H1 (cell line): ENCODE data around the gene RAB31. TPM values are rescaled to one million over a fixed set of nuclear protein-coding genes. Genes with fewer than 3 reads are reported as not detected.
A peak's percentile ranks its signal among the peaks of the same experiment; 100 is the strongest.

ENCODE experiments used
- CTCF ChIA-PET: fragments of 300-600 bp; sonication (Branson Sonifier 250); formaldehyde crosslinking; loops from one replicate; lab custom pipeline; 2021; ENCODE audit not compliant: partially characterized antibody; lab: Charles Lee
- POLR2A ChIA-PET: fragments of 300-600 bp; sonication (Branson Sonifier 250); formaldehyde crosslinking; loops from one replicate; lab custom pipeline; 2021; ENCODE audit warnings: inconsistent platforms; ENCODE audit not compliant: partially characterized antibody; lab: Charles Lee
- DNase-seq, 2 experiments: peaks; one replicate each; pipeline versions ENCODE4 v3.0.0 to v3.0.0-alpha.2; 2010 to 2022; ENCODE audit warnings: low spot score in 2 of 2, low read depth in 1 of 2, mixed read lengths in 1 of 2
- FAIRE-seq: peaks from 2 replicates; lab custom pipeline; 2011; peaks lifted over from hg19 to GRCh38; lab: Jason Lieb, UNC
- H2AFZ ChIP-seq: 2 replicates; pipeline ENCODE4 v1.8.1; 2012; ENCODE audit warnings: low read length, inconsistent platforms
- H2AK5ac ChIP-seq: 2 replicates; pipeline ENCODE4 v1.6.1; 2013; ENCODE audit warnings: low read depth, low read length
- H2BK120ac ChIP-seq: replicated peaks from 2 replicates; pipeline ENCODE3; 2013; ENCODE audit warnings: low read depth, low read length, inconsistent platforms
- H2BK12ac ChIP-seq: 2 replicates; pipeline ENCODE4 v1.6.1; 2013; ENCODE audit warnings: low read depth, low read length
- H2BK15ac ChIP-seq: 2 replicates; pipeline ENCODE4 v1.6.1; 2013; ENCODE audit warnings: low read length
- H2BK20ac ChIP-seq: 2 replicates; pipeline ENCODE4 v1.6.1; 2013; ENCODE audit warnings: low read length
- H2BK5ac ChIP-seq: 2 replicates; pipeline ENCODE4 v1.6.1; 2013; ENCODE audit warnings: low read depth, low read length
- H3K14ac ChIP-seq: 2 replicates; pipeline ENCODE4 v1.6.1; 2013; ENCODE audit warnings: inconsistent platforms; ENCODE audit not compliant: insufficient read length
- H3K18ac ChIP-seq: 2 replicates; pipeline ENCODE4 v1.6.1; 2013; ENCODE audit warnings: low read length; ENCODE audit errors: extremely low read depth
- H3K23ac ChIP-seq: 2 replicates; pipeline ENCODE4 v1.6.1; 2013; ENCODE audit warnings: inconsistent platforms; ENCODE audit not compliant: insufficient read length
- H3K23me2 ChIP-seq: 2 replicates; pipeline ENCODE4 v1.6.1; 2013; ENCODE audit warnings: low read depth, low read length
- H3K27ac ChIP-seq: 2 replicates; pipeline ENCODE4 v1.6.1; 2011; ENCODE audit warnings: low read depth, low read length, inconsistent platforms
- H3K27me3 ChIP-seq, 4 experiments: replicated peaks in 1 of 4; 1 replicate in 1 of 4; 2 replicates in 3 of 4; pipeline versions ENCODE4 v1.6.1 to v1.8.1; 2011 to 2013; ENCODE audit warnings: low read length in 3 of 4, mild to moderate bottlenecking in 3 of 4, inconsistent platforms in 2 of 4, mixed read lengths in 2 of 4, moderate library complexity in 1 of 4; ENCODE audit not compliant: control insufficient read depth in 3 of 4, insufficient read depth in 3 of 4; ENCODE audit errors: extremely low read depth in 1 of 4
- H3K36me3 ChIP-seq, 4 experiments: 2 replicates each; pipeline versions ENCODE4 v1.6.1 to v1.8.1; 2011 to 2013; ENCODE audit warnings: mild to moderate bottlenecking in 4 of 4, low read length in 3 of 4, moderate library complexity in 2 of 4, control low read depth in 1 of 4, inconsistent platforms in 1 of 4; ENCODE audit not compliant: insufficient read depth in 4 of 4, control insufficient read depth in 2 of 4
- H3K4ac ChIP-seq: replicated peaks from 2 replicates; pipeline ENCODE3; 2013; ENCODE audit warnings: low read length, low read depth, mixed read lengths, inconsistent platforms; ENCODE audit not compliant: insufficient read length
- H3K4me1 ChIP-seq, 4 experiments: replicated peaks in 1 of 4; 1 replicate in 1 of 4; 2 replicates in 3 of 4; pipeline versions ENCODE4 v1.6.1 to v1.8.1; 2011 to 2013; ENCODE audit warnings: low read length in 3 of 4, inconsistent platforms in 2 of 4, mixed read lengths in 1 of 4; ENCODE audit not compliant: insufficient read depth in 4 of 4, control insufficient read depth in 3 of 4
- H3K4me2 ChIP-seq, 2 experiments: 2 replicates each; pipeline versions ENCODE4 v1.6.1 to v1.8.1; 2011 to 2013; ENCODE audit warnings: low read depth in 2 of 2, low read length in 2 of 2, control low read depth in 1 of 2, inconsistent platforms in 1 of 2, mild to moderate bottlenecking in 1 of 2; ENCODE audit not compliant: insufficient read depth in 1 of 2
- H3K4me3 ChIP-seq, 4 experiments: fragments of 200-600, 300-600 bp in 1 of 4; sonication (generic), shearing (Covaris generic), sonication (Bioruptor Twin) in 1 of 4; 2 replicates each; pipeline versions ENCODE4 v1.5.1 to v1.8.1; 2011 to 2016; ENCODE audit warnings: low read length in 4 of 4, low read depth in 3 of 4, control low read depth in 2 of 4, inconsistent platforms in 2 of 4, mild to moderate bottlenecking in 2 of 4, mixed read lengths in 1 of 4, moderate library complexity in 1 of 4; ENCODE audit not compliant: insufficient read depth in 2 of 4; ENCODE audit errors: extremely low read depth in 1 of 4
- H3K56ac ChIP-seq: replicated peaks from 2 replicates; pipeline ENCODE3; 2013; ENCODE audit warnings: low read depth, mild to moderate bottlenecking, mixed read lengths, low read length, inconsistent platforms; ENCODE audit not compliant: insufficient read length
- H3K79me1 ChIP-seq: 2 replicates; pipeline ENCODE4 v1.6.1; 2013; ENCODE audit warnings: low read depth, low read length, control low read depth
- H3K79me2 ChIP-seq, 2 experiments: 2 replicates each; pipeline versions ENCODE4 v1.6.1 to v1.8.1; 2012 to 2013; ENCODE audit warnings: low read length in 2 of 2, mild to moderate bottlenecking in 2 of 2, inconsistent platforms in 1 of 2; ENCODE audit not compliant: insufficient read depth in 2 of 2, control insufficient read depth in 1 of 2
- H3K9ac ChIP-seq, 4 experiments: replicated peaks in 1 of 4; 1 replicate in 1 of 4; 2 replicates in 3 of 4; pipeline versions ENCODE4 v1.6.1 to v1.8.1; 2011 to 2013; ENCODE audit warnings: low read depth in 3 of 4, low read length in 3 of 4, control low read depth in 2 of 4, mild to moderate bottlenecking in 2 of 4, moderate library complexity in 2 of 4, inconsistent platforms in 1 of 4; ENCODE audit errors: extremely low read depth in 1 of 4
- H3K9me3 ChIP-seq, 2 experiments: 2 replicates each; pipeline versions ENCODE4 v1.6.1 to v1.8.1; 2012 to 2013; ENCODE audit warnings: mild to moderate bottlenecking in 2 of 2, moderate library complexity in 2 of 2, control low read depth in 1 of 2, inconsistent platforms in 1 of 2, low read depth in 1 of 2, low read length in 1 of 2, mixed read lengths in 1 of 2; ENCODE audit not compliant: insufficient read depth in 2 of 2
- H4K20me1 ChIP-seq, 2 experiments: replicated peaks in 1 of 2; 2 replicates each; pipeline versions ENCODE3 to v1.8.1; 2011 to 2013; ENCODE audit warnings: inconsistent platforms in 2 of 2, low read length in 2 of 2, mild to moderate bottlenecking in 1 of 2; ENCODE audit not compliant: insufficient read depth in 2 of 2, control insufficient read depth in 1 of 2
- H4K5ac ChIP-seq: 2 replicates; pipeline ENCODE4 v1.6.1; 2013; ENCODE audit warnings: low read length, low read depth, mixed read lengths, inconsistent platforms; ENCODE audit not compliant: insufficient read length
- H4K8ac ChIP-seq: 2 replicates; pipeline ENCODE4 v1.8.0; 2013; ENCODE audit warnings: mild to moderate bottlenecking, moderate library complexity, low read length, inconsistent platforms; ENCODE audit not compliant: insufficient read depth; ENCODE audit errors: extremely low read depth
- H4K91ac ChIP-seq: replicated peaks from 2 replicates; pipeline ENCODE3; 2013; ENCODE audit warnings: low read length, mixed read lengths, inconsistent platforms; ENCODE audit not compliant: insufficient read length
- ASH2L ChIP-seq: fragments of 200-600, 300-600 bp; sonication (generic); IDR thresholded peaks from one replicate; pipeline ENCODE4 v1.7.1; 2017; ENCODE audit warnings: low read length
- CBX5 ChIP-seq: fragments of 300-800, 300-1000 bp; sonication (generic); IDR thresholded peaks from 2 replicates; pipeline ENCODE4 v1.7.1; 2016; ENCODE audit warnings: antibody characterized with exemption, low read length, low read depth
- CHD2 ChIP-seq: IDR thresholded peaks from 2 replicates; pipeline ENCODE4 v1.6.1; 2012; ENCODE audit warnings: low read length, improper control_type of control experiment
- JUND ChIP-seq: IDR thresholded peaks from 2 replicates; pipeline ENCODE4 v1.6.1; 2011; ENCODE audit warnings: mild to moderate bottlenecking, improper control_type of control experiment, low read length
- POLR2A ChIP-seq, 2 experiments: IDR thresholded peaks; 1 replicate in 1 of 2; 2 replicates in 1 of 2; pipeline ENCODE4 v1.6.1; 2011; ENCODE audit warnings: low read depth in 2 of 2, low read length in 2 of 2, mild to moderate bottlenecking in 2 of 2; ENCODE audit errors: control extremely low read depth in 1 of 2
- RBBP5 ChIP-seq: IDR thresholded peaks from 2 replicates; pipeline ENCODE4 v1.7.1; 2012; ENCODE audit warnings: low read depth, mild to moderate bottlenecking, inconsistent platforms, low read length, moderate library complexity, borderline replicate concordance
- RFX5 ChIP-seq: IDR thresholded peaks from 2 replicates; pipeline ENCODE4 v1.6.1; 2011; ENCODE audit warnings: low read depth, low read length, improper control_type of control experiment, borderline replicate concordance
- SRF ChIP-seq: IDR thresholded peaks from 2 replicates; pipeline ENCODE4 v1.6.1; 2011; ENCODE audit warnings: mild to moderate bottlenecking, low read depth, low read length, moderate library complexity
- TAF1 ChIP-seq: IDR thresholded peaks from 2 replicates; pipeline ENCODE4 v1.6.1; 2011; ENCODE audit warnings: mild to moderate bottlenecking, low read depth, low read length
- TAF7 ChIP-seq: optimal IDR thresholded peaks from 2 replicates; pipeline ENCODE3; 2011; ENCODE audit warnings: low read depth, mild to moderate bottlenecking, inconsistent platforms, low read length, moderate library complexity, borderline replicate concordance
- TCF12 ChIP-seq: IDR thresholded peaks from 2 replicates; pipeline ENCODE4 v1.6.1; 2011; ENCODE audit warnings: low read depth, mild to moderate bottlenecking, low read length
- WGBS, 2 experiments: shearing (Covaris generic) in 1 of 2; methylation state at CpG; one replicate each; pipeline versions ENCODE4 v1.1.6 to v1.1.7; 2013 to 2015; ENCODE audit warnings: low lambda C conversion rate in 2 of 2, mixed read lengths in 2 of 2, inconsistent platforms in 1 of 2, low coverage in 1 of 2, missing lambda C conversion rate in 1 of 2; ENCODE audit not compliant: insufficient replicate concordance in 2 of 2, insufficient coverage in 1 of 2, insufficient read length in 1 of 2; ENCODE audit errors: extremely low coverage in 1 of 2, missing lambda C conversion rate in 1 of 2; 5-methylcytosine and 5-hydroxymethylcytosine counted together
- polyA plus RNA-seq, 7 experiments: library from polyadenylated mRNA; depleted of rRNA in 3 of 7; stranded (reverse) in 5 of 7; unstranded in 2 of 7; fragments of >200 nt in 5 of 7; fragments of 200-250 nt in 2 of 7; gene quantifications; 1 replicate in 5 of 7; 2 replicates in 1 of 7; 4 replicates in 1 of 7; pipeline versions ENCODE4 v1.2.1 to v1.2.3, GENCODE V29; 2011 to 2013; ENCODE audit warnings: missing spikeins in 2 of 7, mixed read lengths in 2 of 7
- total RNA-seq: library from RNA; stranded (reverse); fragmentation: NEBNext Ultra II Directional; extraction: Animal tissue kit (Norgen Biotek cat#: 25700); gene quantifications from 2 replicates; pipeline ENCODE4 v1.2.1, GENCODE V29; 2021
- TF ChIP-seq, protein P1 (sequence below): IDR thresholded peaks from 2 replicates; pipeline ENCODE4 v1.6.1; 2011; ENCODE audit warnings: low read depth, mild to moderate bottlenecking, low read length; ENCODE audit not compliant: insufficient read depth
- TF ChIP-seq, protein P2 (sequence below): IDR thresholded peaks from 2 replicates; pipeline ENCODE4 v1.6.1; 2012; ENCODE audit warnings: low read length, inconsistent platforms

Gene RAB31
- total and polyA plus RNA-seq, 2 of the 8 experiments (the other 6 are each of a cell fraction or from before 2014, with no cell fraction given), result 15.2 to 40.9 TPM

DNA sequence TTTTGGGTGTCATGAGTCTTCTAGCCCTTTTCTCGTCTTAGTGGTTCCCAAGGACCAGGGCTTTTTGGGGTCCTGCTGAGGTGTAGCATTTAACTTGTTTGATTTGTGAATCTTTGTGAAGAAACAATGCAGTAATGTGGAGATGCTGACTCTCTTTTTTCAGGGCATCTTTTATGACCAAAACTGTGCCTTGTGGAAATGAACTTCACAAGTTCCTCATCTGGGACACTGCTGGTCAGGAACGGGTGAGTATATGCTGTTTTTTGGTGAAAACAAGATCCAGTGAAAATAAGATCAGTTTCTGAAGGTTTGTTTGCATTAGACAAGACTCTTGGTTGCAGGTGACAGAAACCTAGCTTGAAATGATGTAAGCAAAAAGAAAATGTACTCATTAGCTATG lies 83.9 kb downstream of the RAB31 start:
- Histone ChIP-seq H3K4me1 (no peaks in the 10 kb centered on the region), H2AK5ac (no peak overlapping the region), H2BK120ac (no peak overlapping the region), H3K23me2 (no peaks in the 10 kb centered on the region), H3K79me2 (no peaks in the 10 kb centered on the region), H3K27me3 (no peaks in the 10 kb centered on the region), H4K91ac (no peak overlapping the region), H3K36me3 (no peaks in the 10 kb centered on the region), H2AFZ (no peak overlapping the region), H4K8ac (no peak overlapping the region), H3K4me2 (no peak overlapping the region), H3K79me1 (no peaks in the 10 kb centered on the region), H2BK5ac (no peak overlapping the region), H3K9me3 (no peaks in the 10 kb centered on the region), H3K4me3 (no peak overlapping the region), H4K5ac (no peak overlapping the region), H3K18ac (no peak overlapping the region), H3K9ac (no peak overlapping the region), H2BK12ac (no peak overlapping the region), H4K20me1 (no peaks in the 10 kb centered on the region), H2BK15ac (no peak overlapping the region), H3K4ac (no peak overlapping the region), H3K27ac (no peak overlapping the region), H3K56ac (no peak overlapping the region), H3K14ac (no peak overlapping the region), H3K23ac (no peak overlapping the region), H2BK20ac (no peak overlapping the region)
- no peak for DNase-seq
- ChIA-PET CTCF (interaction anchor here (0.6 to 2.0 kb wide), 8 partner anchors 10 to 227 kb away, joined by 3 to 7 read pairs (median 3); no protein-coding TSS in a partner anchor), POLR2A (no interaction called here)
- 86% methylated on average over 2 of the region's 2 CpGs; no CpG with 5 or more reads in 1 of the 2 experiments for WGBS, 2 experiments
- FAIRE-seq, result peak; percentile 42
- TF ChIP-seq, protein P1, sequence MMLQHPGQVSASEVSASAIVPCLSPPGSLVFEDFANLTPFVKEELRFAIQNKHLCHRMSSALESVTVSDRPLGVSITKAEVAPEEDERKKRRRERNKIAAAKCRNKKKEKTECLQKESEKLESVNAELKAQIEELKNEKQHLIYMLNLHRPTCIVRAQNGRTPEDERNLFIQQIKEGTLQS, result no peak
- TF ChIP-seq TCF12 (no peak), TAF1 (no peak), RFX5 (no peak), CBX5 (no peak), POLR2A (IDR thresholded peaks at IDR 0.05; ENCODE audit: control extremely low read depth in 1 of 2, low read depth in 2 of 2, low read length in 2 of 2) (no peak), ASH2L (no peak), JUND (no peak), RBBP5 (no peak), TAF7 (no peak), SRF (no peak), CHD2 (no peak)
- TF ChIP-seq, protein P2, sequence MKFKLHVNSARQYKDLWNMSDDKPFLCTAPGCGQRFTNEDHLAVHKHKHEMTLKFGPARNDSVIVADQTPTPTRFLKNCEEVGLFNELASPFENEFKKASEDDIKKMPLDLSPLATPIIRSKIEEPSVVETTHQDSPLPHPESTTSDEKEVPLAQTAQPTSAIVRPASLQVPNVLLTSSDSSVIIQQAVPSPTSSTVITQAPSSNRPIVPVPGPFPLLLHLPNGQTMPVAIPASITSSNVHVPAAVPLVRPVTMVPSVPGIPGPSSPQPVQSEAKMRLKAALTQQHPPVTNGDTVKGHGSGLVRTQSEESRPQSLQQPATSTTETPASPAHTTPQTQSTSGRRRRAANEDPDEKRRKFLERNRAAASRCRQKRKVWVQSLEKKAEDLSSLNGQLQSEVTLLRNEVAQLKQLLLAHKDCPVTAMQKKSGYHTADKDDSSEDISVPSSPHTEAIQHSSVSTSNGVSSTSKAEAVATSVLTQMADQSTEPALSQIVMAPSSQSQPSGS, result no peak
